Ovary (tissue), 3 donors: Measurements from ENCODE around the gene TOPAZ1.

Experiments
- CTCF ChIP-seq, 3 donors: fragments of 450-650 bp in 2 of 3; fragments of 200-600 bp in 1 of 3; IDR thresholded peaks; one replicate each; pipeline versions ENCODE4 v1.5.1 to v1.8.0; 2016 to 2022; ENCODE audit warnings: antibody characterized with exemption in 3 of 3, mild to moderate bottlenecking in 1 of 3
- POLR2A ChIP-seq: fragments of 450-650 bp; IDR thresholded peaks from one replicate; pipeline ENCODE4 v1.6.1; 2017; ENCODE audit warnings: antibody characterized with exemption, mild to moderate bottlenecking, moderate library complexity
- donor health status: DM: no; HTN: no; CAD: no.

- TF ChIP-seq CTCF (IDR thresholded peaks at IDR 0.05), result no peak
- TF ChIP-seq POLR2A, result no peak
Measured at GRCh38 chr3:44321335-44321734, 79.6 kb downstream of the TOPAZ1 start.
